ENCODE results near the gene PTGES3. TPM values are rescaled to one million over a fixed set of nuclear protein-coding genes. Genes with fewer than 3 reads are reported as not detected.

PTGES3 gene
- total and polyA plus RNA-seq, 7 experiments from 2014 or later, result 111 to 289 (median 154) TPM

Other genes starting within 250 kb of the PTGES3 start
- 10 to 100 TPM in 1 of 5 experiments, 1 to 10 TPM in 4; 4.4 to 42.3 (median 5.4) TPM for gene TIMELESS, start 238.9 kb downstream of the PTGES3 start, total RNA-seq
- 1 to 10 TPM; 2.7 to 3.3 TPM for gene TIMELESS, start 238.9 kb downstream of the PTGES3 start, polyA plus RNA-seq
- gene MIP, start 233.6 kb downstream of the PTGES3 start, total RNA-seq, result not detected
- gene MIP, start 233.6 kb downstream of the PTGES3 start, polyA plus RNA-seq, result not detected
- 1 to 10 TPM; 5.2 to 7.5 (median 7.2) TPM for gene SPRYD4, start 219.7 kb downstream of the PTGES3 start, total RNA-seq
- gene SPRYD4, start 219.7 kb downstream of the PTGES3 start, polyA plus RNA-seq, result 1 to 10 TPM; 1.1 to 1.4 TPM
- gene GLS2, start 200.1 kb downstream of the PTGES3 start, total RNA-seq, result 10 to 100 TPM in 1 of 5 experiments, 1 to 10 TPM in 3, under 1 TPM in 1; 0.94 to 10.2 (median 3.0) TPM
- gene GLS2, start 200.1 kb downstream of the PTGES3 start, polyA plus RNA-seq, result 1 to 10 TPM; 5.9 to 6.8 TPM
- 10 to 100 TPM in 1 of 5 experiments, 1 to 10 TPM in 4; 2.5 to 12.8 (median 5.5) TPM for gene RBMS2, start 166.5 kb downstream of the PTGES3 start, total RNA-seq
- gene RBMS2, start 166.5 kb downstream of the PTGES3 start, polyA plus RNA-seq, result 1 to 10 TPM in 1 of 2 donors, under 1 TPM in 1; 0.81 to 3.0 TPM
- 100 to 1,000 TPM; 127 to 230 (median 191) TPM for gene BAZ2A, start 58.0 kb downstream of the PTGES3 start, total RNA-seq
- gene BAZ2A, start 58.0 kb downstream of the PTGES3 start, polyA plus RNA-seq, result 10 to 100 TPM; 24.8 to 45.1 TPM
- gene ATP5F1B, start 42.3 kb downstream of the PTGES3 start, total RNA-seq, result 100 to 1,000 TPM; 217 to 476 (median 267) TPM
- gene ATP5F1B, start 42.3 kb downstream of the PTGES3 start, polyA plus RNA-seq, result 100 to 1,000 TPM; 658 to 688 TPM
- 1,000 to 10,000 TPM in 4 of 5 experiments, 100 to 1,000 TPM in 1; 834 to 1,486 (median 1,355) TPM for gene NACA, start 37.0 kb upstream of the PTGES3 start, total RNA-seq
- gene NACA, start 37.0 kb upstream of the PTGES3 start, polyA plus RNA-seq, result 1,000 to 10,000 TPM; 1,440 to 1,626 TPM
- 10 to 100 TPM; 11.5 to 39.8 (median 26.2) TPM for gene PRIM1, start 64.0 kb upstream of the PTGES3 start, total RNA-seq
- gene PRIM1, start 64.0 kb upstream of the PTGES3 start, polyA plus RNA-seq, result 10 to 100 TPM; 40.0 to 55.1 TPM
- 1 to 10 TPM in 2 of 5 experiments, under 1 TPM in 3; 0.22 to 1.5 (median 0.64) TPM for gene HSD17B6, start 75.0 kb upstream of the PTGES3 start, total RNA-seq
- gene HSD17B6, start 75.0 kb upstream of the PTGES3 start, polyA plus RNA-seq, result 1 to 10 TPM in 1 of 2 donors, under 1 TPM in 1; 0.99 to 1.3 TPM
- gene SDR9C7, start 246.1 kb upstream of the PTGES3 start, total RNA-seq, result not detected
- not detected for gene SDR9C7, start 246.1 kb upstream of the PTGES3 start, polyA plus RNA-seq